GM21786 (cell line): Measurements from ENCODE around the gene CSF1R.

Experiments
- ATAC-seq: cut with Tn5 transposase; IDR thresholded peaks from one replicate; pipeline ENCODE4 v1.9.1; 2021; ENCODE audit not compliant: unreplicated experiment

CSF1R gene

GRCh38 chr5:150026682-150027172 is 59.6 kb downstream of the CSF1R start:
- no peak for ATAC-seq

GRCh38 chr5:150024346-150024984 is 61.9 kb downstream of the CSF1R start:
- ATAC-seq, result no peak

- no peak for ATAC-seq
Measured at GRCh38 chr5:150023136-150023535, 63.2 kb downstream of the CSF1R start.

- ATAC-seq, result no peak
Measured at GRCh38 chr5:150022681-150023080, 63.7 kb downstream of the CSF1R start.

- ATAC-seq, result no peak
Measured at GRCh38 chr5:150022158-150022531, 64.2 kb downstream of the CSF1R start.

- ATAC-seq, result no peak
Measured at GRCh38 chr5:150021491-150022157, 64.7 kb downstream of the CSF1R start.

GRCh38 chr5:150020249-150020648 is 66.1 kb downstream of the CSF1R start:
- ATAC-seq, result no peak

GRCh38 chr5:150017226-150018005 is 68.9 kb downstream of the CSF1R start:
- no peak for ATAC-seq

- no peak for ATAC-seq
Measured at GRCh38 chr5:150016537-150016936, 69.8 kb downstream of the CSF1R start.

GRCh38 chr5:150015415-150015814 is 70.9 kb downstream of the CSF1R start:
- ATAC-seq, result no peak

- ATAC-seq, result no peak
Measured at GRCh38 chr5:150014456-150014855, 71.9 kb downstream of the CSF1R start.

- ATAC-seq, result no peak
Measured at GRCh38 chr5:150013931-150014330, 72.4 kb downstream of the CSF1R start.

GRCh38 chr5:150009671-150010387 is 76.5 kb downstream of the CSF1R start:
- no peak for ATAC-seq

GRCh38 chr5:150007050-150007449 is 79.3 kb downstream of the CSF1R start:
- ATAC-seq, result no peak

GRCh38 chr5:150006318-150006717 is 80.0 kb downstream of the CSF1R start:
- no peak for ATAC-seq
